Liver (tissue), 9 donors: Measurements from ENCODE around the gene PKDREJ. TPM values are rescaled to one million over a fixed set of nuclear protein-coding genes. Genes with fewer than 3 reads are reported as not detected.
"Not testable (repeated sequence)": the region's sequence is repeated elsewhere in the genome, so short reads cannot be mapped to it uniquely, and the experiment has no call there.

Experiments used
- DNase-seq: peaks from one replicate; pipeline ENCODE4 v3.0.0-alpha.2; 2017; ENCODE audit warnings: low spot score
- H3K27ac ChIP-seq, 2 donors: one replicate each; pipeline ENCODE4 v1.7.0; 2013; ENCODE audit warnings: inconsistent platforms in 2 of 2, low read length in 2 of 2, control low read depth in 1 of 2, low read depth in 1 of 2, mild to moderate bottlenecking in 1 of 2
- H3K27me3 ChIP-seq, 4 donors: one replicate each; pipeline versions ENCODE4 v1.6.1 to v1.7.0; 2013; ENCODE audit warnings: low read length in 3 of 4, inconsistent platforms in 1 of 4, mild to moderate bottlenecking in 1 of 4, moderate library complexity in 1 of 4; ENCODE audit not compliant: control insufficient read depth in 4 of 4, insufficient read depth in 4 of 4
- H3K36me3 ChIP-seq, 4 donors: one replicate each; pipeline versions ENCODE4 v1.6.1 to v1.7.0; 2013; ENCODE audit warnings: low read length in 3 of 4, mild to moderate bottlenecking in 3 of 4, low read depth in 1 of 4, moderate library complexity in 1 of 4; ENCODE audit not compliant: control insufficient read depth in 4 of 4, insufficient read depth in 3 of 4
- H3K4me1 ChIP-seq, 4 donors: one replicate each; pipeline versions ENCODE4 v1.6.1 to v1.7.0; 2013; ENCODE audit warnings: low read length in 3 of 4, mild to moderate bottlenecking in 3 of 4, moderate library complexity in 1 of 4; ENCODE audit not compliant: control insufficient read depth in 4 of 4, insufficient read depth in 4 of 4
- H3K4me3 ChIP-seq, 3 donors: one replicate each; pipeline versions ENCODE4 v1.6.1 to v1.7.0; 2013; ENCODE audit warnings: low read length in 3 of 3, control low read depth in 1 of 3, low read depth in 1 of 3, mild to moderate bottlenecking in 1 of 3
- H3K9ac ChIP-seq, 2 donors: one replicate each; pipeline ENCODE4 v1.7.0; 2013; ENCODE audit warnings: low read length in 2 of 2, mild to moderate bottlenecking in 2 of 2, moderate library complexity in 2 of 2, control low read depth in 1 of 2, low read depth in 1 of 2
- H3K9me3 ChIP-seq, 4 donors: one replicate each; pipeline versions ENCODE4 v1.6.1 to v1.7.0; 2013; ENCODE audit warnings: low read length in 3 of 4; ENCODE audit not compliant: control insufficient read depth in 4 of 4
- EGR1 ChIP-seq, 2 donors: IDR thresholded peaks; 2 replicates each; pipeline ENCODE4 v1.6.1; 2016 to 2018; ENCODE audit warnings: antibody characterized with exemption in 2 of 2, low read depth in 2 of 2
- FOXA1 ChIP-seq: IDR thresholded peaks from 2 replicates; pipeline ENCODE4 v1.6.1; 2016; ENCODE audit warnings: antibody characterized with exemption
- GABPA ChIP-seq, 2 donors: IDR thresholded peaks in 1 of 2; conservative IDR thresholded peaks in 1 of 2; 2 replicates each; pipeline ENCODE4 v1.6.1; 2016; ENCODE audit warnings: antibody characterized with exemption in 2 of 2, mild to moderate bottlenecking in 1 of 2, moderate library complexity in 1 of 2
- HNF4A ChIP-seq, 2 donors: conservative IDR thresholded peaks; 2 replicates each; pipeline ENCODE4 v1.6.1; 2016; ENCODE audit warnings: antibody characterized with exemption in 2 of 2, mild to moderate bottlenecking in 2 of 2
- HNF4G ChIP-seq: IDR thresholded peaks from 2 replicates; pipeline ENCODE4 v1.6.1; 2016; ENCODE audit warnings: antibody characterized with exemption
- JUND ChIP-seq, 2 donors: IDR thresholded peaks; 2 replicates each; pipeline ENCODE4 v1.6.1; 2016; ENCODE audit warnings: antibody characterized with exemption in 2 of 2
- MAX ChIP-seq: IDR thresholded peaks from 2 replicates; pipeline ENCODE4 v1.6.1; 2016; ENCODE audit warnings: antibody characterized with exemption
- NR2F2 ChIP-seq: IDR thresholded peaks from 2 replicates; pipeline ENCODE4 v1.6.1; 2016; ENCODE audit warnings: antibody characterized with exemption
- RAD21 ChIP-seq, 2 donors: IDR thresholded peaks; 2 replicates each; pipeline ENCODE4 v1.6.1; 2016; ENCODE audit warnings: antibody characterized with exemption in 2 of 2, mild to moderate bottlenecking in 2 of 2
- RXRA ChIP-seq, 2 donors: IDR thresholded peaks; 2 replicates each; pipeline ENCODE4 v1.6.1; 2017 to 2018; ENCODE audit warnings: antibody characterized with exemption in 2 of 2, mild to moderate bottlenecking in 1 of 2
- SP1 ChIP-seq: IDR thresholded peaks from 2 replicates; pipeline ENCODE4 v1.6.1; 2018; ENCODE audit warnings: antibody characterized with exemption, mild to moderate bottlenecking
- TAF1 ChIP-seq: conservative IDR thresholded peaks from 2 replicates; pipeline ENCODE4 v1.6.1; 2016; ENCODE audit warnings: antibody characterized with exemption, mild to moderate bottlenecking
- YY1 ChIP-seq: IDR thresholded peaks from 2 replicates; pipeline ENCODE4 v1.6.1; 2016; ENCODE audit warnings: antibody characterized with exemption, mild to moderate bottlenecking
- WGBS: extraction: QIAGEN DNeasy Blood & Tissue Kit; methylation state at CpG from one replicate; pipeline ENCODE4 v1.1.7; 2013; 5-methylcytosine and 5-hydroxymethylcytosine counted together
- polyA plus RNA-seq, 2 donors: library from polyadenylated mRNA; stranded (reverse) in 1 of 2; unstranded in 1 of 2; fragments of 200-250 nt in 1 of 2; fragments of >200 nt in 1 of 2; fragmentation: Nextera tagmentation in 1 of 2; extraction: Ambion mirVana in 1 of 2; gene quantifications; one replicate each; pipeline versions ENCODE4 v1.2.1 to v1.2.3, GENCODE V29; 2013 to 2015
- total RNA-seq, 2 donors: library from RNA; depleted of rRNA; stranded (reverse); fragments of >200 nt; gene quantifications; one replicate each; pipeline ENCODE4 v1.2.3, GENCODE V29; 2014
- TF ChIP-seq, protein P1 (sequence below): IDR thresholded peaks from 2 replicates; pipeline ENCODE4 v1.6.1; 2016; ENCODE audit warnings: antibody characterized with exemption
- TF ChIP-seq, protein P2 (sequence below): IDR thresholded peaks from 2 replicates; pipeline ENCODE4 v1.6.1; 2016; ENCODE audit warnings: antibody characterized with exemption
- donor health status: healthy.
- donor health status: healthy.
- donor health status: healthy.
- donor health status: healthy.
- donor health status: healthy.

PKDREJ gene
- total and polyA plus RNA-seq, 4 donors = under 0.01 to 0.05 (median 0.02) TPM

DNA sequence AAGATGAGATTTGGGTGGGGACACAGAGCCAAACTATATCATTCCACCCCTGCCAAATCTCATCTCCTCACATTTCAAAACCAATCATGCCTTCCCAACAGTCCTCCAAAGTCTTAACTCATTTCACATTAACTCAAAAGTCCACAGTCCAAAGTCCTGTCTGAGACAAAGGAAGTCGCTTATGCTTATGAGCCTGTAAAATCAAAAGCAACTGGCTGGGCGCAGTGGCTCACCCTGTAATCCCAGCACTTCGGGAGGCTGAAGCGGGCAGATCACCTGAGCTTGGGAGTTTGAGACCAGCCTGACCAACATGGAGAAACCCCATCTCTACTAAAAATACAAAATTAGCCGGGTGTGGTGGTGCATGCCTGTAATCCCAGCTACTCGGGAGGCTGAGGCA, 1.4 kb upstream of the PKDREJ start:
- not testable (repeated sequence) for H3K4me3 ChIP-seq, DNase-seq, H3K27me3 ChIP-seq, H3K36me3 ChIP-seq, H3K9me3 ChIP-seq, H3K9ac ChIP-seq, H3K27ac ChIP-seq
- H3K4me1 ChIP-seq = peaks cover 0 to 16% (median 14%) of the 10 kb centered on the region in 4 donors
- WGBS = 75% methylated on average over 6 of the region's 6 CpGs
- TF ChIP-seq RXRA (IDR thresholded peaks at IDR 0.05) = peak; percentile 16 to 36
- TF ChIP-seq HNF4A (conservative IDR thresholded peaks at IDR 0.05) = peak; percentile 78 to 89
- peak; percentile 72 for TF ChIP-seq HNF4G
- TF ChIP-seq SP1 = peak; percentile 70

DNA sequence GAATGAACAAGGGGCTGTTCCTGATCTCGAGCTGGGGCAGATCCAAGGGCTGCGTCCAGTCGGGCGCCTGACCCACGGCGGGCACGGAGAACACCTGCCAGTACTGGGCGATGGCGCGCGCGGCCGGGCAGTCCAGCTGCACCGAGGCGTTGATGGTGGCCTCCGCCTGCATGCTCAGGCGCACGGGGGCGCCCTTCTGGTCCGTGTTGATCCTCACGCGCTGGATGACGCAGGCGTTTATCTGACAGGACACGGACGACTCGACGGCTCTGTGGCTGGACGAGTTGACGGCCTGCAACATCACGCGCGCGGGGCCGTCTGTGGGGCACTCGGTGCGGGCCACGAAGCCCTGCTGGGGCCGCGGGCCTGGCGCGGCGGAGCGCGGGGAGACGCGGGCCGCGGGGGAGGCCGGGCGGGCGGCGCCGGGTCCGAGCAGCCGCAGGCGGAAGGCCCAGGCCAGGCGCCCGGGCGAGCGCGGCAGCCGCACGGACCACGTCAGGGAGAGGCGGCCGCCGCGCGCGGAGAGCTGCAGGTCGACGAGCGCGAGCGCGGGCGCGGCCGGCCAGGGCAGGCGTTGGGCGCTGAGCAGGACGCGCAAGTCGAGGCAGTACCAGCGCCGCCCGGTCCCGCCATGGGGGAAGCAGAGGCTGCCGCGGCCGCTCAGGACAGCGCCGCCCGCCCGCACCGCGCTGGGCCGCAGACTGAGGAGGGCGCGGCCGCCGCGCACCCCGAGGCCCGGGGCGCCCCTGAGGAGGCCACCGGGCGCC, 511 bp downstream of the PKDREJ start:
- H3K36me3 ChIP-seq = no peaks in the 10 kb centered on the region
- peak overlapping the region in 1 of 3 donors; percentile 46 for H3K4me3 ChIP-seq
- no peaks in the 10 kb centered on the region for H3K9me3 ChIP-seq
- DNase-seq = peak; percentile 84
- TF ChIP-seq RAD21 (IDR thresholded peaks at IDR 0.05) (peak in 1 of 2 donors; percentile 21), HNF4A (conservative IDR thresholded peaks at IDR 0.05) (no peak)
- WGBS = 27% methylated on average over 109 of the region's 109 CpGs
- H3K9ac ChIP-seq = no peak overlapping the region
- H3K27me3 ChIP-seq = no peaks in the 10 kb centered on the region
- peaks cover 0 to 11% (median 8%) of the 10 kb centered on the region in 4 donors for H3K4me1 ChIP-seq
- no peak overlapping the region for H3K27ac ChIP-seq

- TF ChIP-seq EGR1 (IDR thresholded peaks at IDR 0.05; ENCODE audit: low read depth in 2 of 2) (no peak), GABPA (IDR thresholded peaks at IDR 0.05 in 1 of 2, conservative IDR thresholded peaks at IDR 0.05 in 1 of 2) (no peak), HNF4G (no peak), MAX (no peak), YY1 (no peak), RAD21 (IDR thresholded peaks at IDR 0.05) (no peak)
- TF ChIP-seq, protein P1, sequence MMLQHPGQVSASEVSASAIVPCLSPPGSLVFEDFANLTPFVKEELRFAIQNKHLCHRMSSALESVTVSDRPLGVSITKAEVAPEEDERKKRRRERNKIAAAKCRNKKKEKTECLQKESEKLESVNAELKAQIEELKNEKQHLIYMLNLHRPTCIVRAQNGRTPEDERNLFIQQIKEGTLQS = no peak
- Histone ChIP-seq H3K27me3 (no peaks in the 10 kb centered on the region), H3K4me3 (no peak overlapping the region), H3K9me3 (no peaks in the 10 kb centered on the region), H3K9ac (no peak overlapping the region), H3K4me1 (peaks cover 0 to 4% (median 0%) of the 10 kb centered on the region in 4 donors), H3K27ac (no peak overlapping the region), H3K36me3 (no peaks in the 10 kb centered on the region)
- 89% methylated on average over 6 of the region's 6 CpGs for WGBS
- no peak for DNase-seq
These were observed 3.1 kb downstream of the PKDREJ start for GRCh38 chr22:46260038-46260437.

- Histone ChIP-seq H3K4me1 (peaks cover 0 to 4% (median 0%) of the 10 kb centered on the region in 4 donors), H3K9ac (no peak overlapping the region), H3K9me3 (no peaks in the 10 kb centered on the region), H3K4me3 (no peak overlapping the region), H3K36me3 (no peaks in the 10 kb centered on the region), H3K27me3 (no peaks in the 10 kb centered on the region), H3K27ac (no peak overlapping the region)
- no peak for DNase-seq
- 83% methylated on average over 12 of the region's 12 CpGs for WGBS
- TF ChIP-seq JUND (IDR thresholded peaks at IDR 0.05) = no peak
- TF ChIP-seq HNF4G = no peak
- TF ChIP-seq HNF4A (conservative IDR thresholded peaks at IDR 0.05) = no peak
- TF ChIP-seq NR2F2 = no peak
- no peak for TF ChIP-seq TAF1
- TF ChIP-seq RXRA (IDR thresholded peaks at IDR 0.05) = no peak
- no peak for TF ChIP-seq YY1
- no peak for TF ChIP-seq FOXA1
- TF ChIP-seq, protein P2, sequence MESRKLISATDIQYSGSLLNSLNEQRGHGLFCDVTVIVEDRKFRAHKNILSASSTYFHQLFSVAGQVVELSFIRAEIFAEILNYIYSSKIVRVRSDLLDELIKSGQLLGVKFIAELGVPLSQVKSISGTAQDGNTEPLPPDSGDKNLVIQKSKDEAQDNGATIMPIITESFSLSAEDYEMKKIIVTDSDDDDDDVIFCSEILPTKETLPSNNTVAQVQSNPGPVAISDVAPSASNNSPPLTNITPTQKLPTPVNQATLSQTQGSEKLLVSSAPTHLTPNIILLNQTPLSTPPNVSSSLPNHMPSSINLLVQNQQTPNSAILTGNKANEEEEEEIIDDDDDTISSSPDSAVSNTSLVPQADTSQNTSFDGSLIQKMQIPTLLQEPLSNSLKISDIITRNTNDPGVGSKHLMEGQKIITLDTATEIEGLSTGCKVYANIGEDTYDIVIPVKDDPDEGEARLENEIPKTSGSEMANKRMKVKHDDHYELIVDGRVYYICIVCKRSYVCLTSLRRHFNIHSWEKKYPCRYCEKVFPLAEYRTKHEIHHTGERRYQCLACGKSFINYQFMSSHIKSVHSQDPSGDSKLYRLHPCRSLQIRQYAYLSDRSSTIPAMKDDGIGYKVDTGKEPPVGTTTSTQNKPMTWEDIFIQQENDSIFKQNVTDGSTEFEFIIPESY = no peak
- TF ChIP-seq EGR1 (IDR thresholded peaks at IDR 0.05; ENCODE audit: low read depth in 2 of 2) = no peak
- no peak for TF ChIP-seq RAD21 (IDR thresholded peaks at IDR 0.05)
These were observed 3.8 kb downstream of the PKDREJ start for GRCh38 chr22:46259374-46259773.
